ENCODE data around the gene IFITM2. TPM values are rescaled to one million over a fixed set of nuclear protein-coding genes. Genes with fewer than 3 reads are reported as not detected.

Gene IFITM2
- total and polyA plus RNA-seq, 2 experiments from 2014 or later: 71.6 to 267 TPM

- peaks cover 6% of the 10 kb centered on the region for H3K4me1 ChIP-seq (ENCODE audit: low read depth)
- H3K27ac ChIP-seq: peak overlapping the region; percentile 47
- H3K36me3 ChIP-seq: no peaks in the 10 kb centered on the region
- no peaks in the 10 kb centered on the region for H3K27me3 ChIP-seq
- H3K4me3 ChIP-seq: no peak overlapping the region
- TF ChIP-seq, protein P1, sequence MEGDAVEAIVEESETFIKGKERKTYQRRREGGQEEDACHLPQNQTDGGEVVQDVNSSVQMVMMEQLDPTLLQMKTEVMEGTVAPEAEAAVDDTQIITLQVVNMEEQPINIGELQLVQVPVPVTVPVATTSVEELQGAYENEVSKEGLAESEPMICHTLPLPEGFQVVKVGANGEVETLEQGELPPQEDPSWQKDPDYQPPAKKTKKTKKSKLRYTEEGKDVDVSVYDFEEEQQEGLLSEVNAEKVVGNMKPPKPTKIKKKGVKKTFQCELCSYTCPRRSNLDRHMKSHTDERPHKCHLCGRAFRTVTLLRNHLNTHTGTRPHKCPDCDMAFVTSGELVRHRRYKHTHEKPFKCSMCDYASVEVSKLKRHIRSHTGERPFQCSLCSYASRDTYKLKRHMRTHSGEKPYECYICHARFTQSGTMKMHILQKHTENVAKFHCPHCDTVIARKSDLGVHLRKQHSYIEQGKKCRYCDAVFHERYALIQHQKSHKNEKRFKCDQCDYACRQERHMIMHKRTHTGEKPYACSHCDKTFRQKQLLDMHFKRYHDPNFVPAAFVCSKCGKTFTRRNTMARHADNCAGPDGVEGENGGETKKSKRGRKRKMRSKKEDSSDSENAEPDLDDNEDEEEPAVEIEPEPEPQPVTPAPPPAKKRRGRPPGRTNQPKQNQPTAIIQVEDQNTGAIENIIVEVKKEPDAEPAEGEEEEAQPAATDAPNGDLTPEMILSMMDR (IDR thresholded peaks at IDR 0.05; ENCODE audit: low read depth, low read length): no peak
- no peaks in the 10 kb centered on the region for H3K9me3 ChIP-seq (ENCODE audit: low read depth)
- DNase-seq (ENCODE audit: low read depth in 1 of 2, low spot score in 1 of 2): no peak
Measured at GRCh38 chr11:352456-353031, 44.9 kb downstream of the IFITM2 start.

GRCh38 chr11:353179-353873 lies 45.7 kb downstream of the IFITM2 start:
- Histone ChIP-seq H3K4me3 (no peak overlapping the region), H3K4me1 (ENCODE audit: low read depth) (peaks cover 6% of the 10 kb centered on the region), H3K36me3 (no peaks in the 10 kb centered on the region), H3K27me3 (no peaks in the 10 kb centered on the region), H3K9me3 (ENCODE audit: low read depth) (no peaks in the 10 kb centered on the region), H3K27ac (peak overlapping the region; percentile 47)
- TF ChIP-seq, protein P1 (IDR thresholded peaks at IDR 0.05; ENCODE audit: low read depth, low read length): no peak
- peak in 1 of 2 donors; percentile 91 for DNase-seq (ENCODE audit: low read depth in 1 of 2, low spot score in 1 of 2)

- H3K4me3 ChIP-seq: peak overlapping the region; percentile 39
- peaks cover 6% of the 10 kb centered on the region for H3K4me1 ChIP-seq (ENCODE audit: low read depth)
- no peaks in the 10 kb centered on the region for H3K9me3 ChIP-seq (ENCODE audit: low read depth)
- DNase-seq (ENCODE audit: low read depth in 1 of 2, low spot score in 1 of 2): peak; percentile 91 to 100
- no peaks in the 10 kb centered on the region for H3K36me3 ChIP-seq
- TF ChIP-seq, protein P1 (IDR thresholded peaks at IDR 0.05; ENCODE audit: low read depth, low read length): no peak
- peak overlapping the region; percentile 99 for H3K27ac ChIP-seq
- no peaks in the 10 kb centered on the region for H3K27me3 ChIP-seq
Measured at GRCh38 chr11:355581-356458, 48.2 kb downstream of the IFITM2 start.

GRCh38 chr11:356610-357009 lies 49.0 kb downstream of the IFITM2 start:
- H3K4me1 ChIP-seq (ENCODE audit: low read depth): peaks cover 6% of the 10 kb centered on the region
- H3K36me3 ChIP-seq: no peaks in the 10 kb centered on the region
- H3K27ac ChIP-seq: no peak overlapping the region
- no peaks in the 10 kb centered on the region for H3K27me3 ChIP-seq
- no peak overlapping the region for H3K4me3 ChIP-seq
- TF ChIP-seq, protein P1 (IDR thresholded peaks at IDR 0.05; ENCODE audit: low read depth, low read length): no peak
- no peak for DNase-seq (ENCODE audit: low read depth in 1 of 2, low spot score in 1 of 2)
- no peaks in the 10 kb centered on the region for H3K9me3 ChIP-seq (ENCODE audit: low read depth)

DNA sequence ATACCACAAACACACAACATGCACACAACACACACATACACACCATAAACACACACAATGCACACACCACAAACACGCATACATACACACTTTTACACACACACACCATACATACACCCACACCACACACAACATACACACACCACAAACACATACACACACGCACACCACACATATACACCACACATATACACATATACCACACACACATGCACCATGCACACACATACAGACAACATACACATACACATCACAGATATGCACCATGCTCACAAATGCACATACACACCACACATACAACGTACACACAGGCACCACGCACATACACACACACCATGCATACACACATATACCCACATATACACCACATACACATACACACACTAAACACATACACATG lies 50.0 kb downstream of the IFITM2 start:
- Histone ChIP-seq H3K36me3 (no peaks in the 10 kb centered on the region), H3K4me3 (no peak overlapping the region), H3K27ac (no peak overlapping the region), H3K4me1 (ENCODE audit: low read depth) (peaks cover 6% of the 10 kb centered on the region), H3K9me3 (ENCODE audit: low read depth) (no peaks in the 10 kb centered on the region), H3K27me3 (no peaks in the 10 kb centered on the region)
- TF ChIP-seq, protein P1 (IDR thresholded peaks at IDR 0.05; ENCODE audit: low read depth, low read length): no peak
- DNase-seq (ENCODE audit: low read depth in 1 of 2, low spot score in 1 of 2): no peak
